Measurements from ENCODE around the gene AMZ1.
A peak's percentile ranks its signal among the peaks of the same experiment; 100 is the strongest.
"Not testable (repeated sequence)": the region's sequence is repeated elsewhere in the genome, so short reads cannot be mapped to it uniquely, and the experiment has no call there.

Gene AMZ1

DNA sequence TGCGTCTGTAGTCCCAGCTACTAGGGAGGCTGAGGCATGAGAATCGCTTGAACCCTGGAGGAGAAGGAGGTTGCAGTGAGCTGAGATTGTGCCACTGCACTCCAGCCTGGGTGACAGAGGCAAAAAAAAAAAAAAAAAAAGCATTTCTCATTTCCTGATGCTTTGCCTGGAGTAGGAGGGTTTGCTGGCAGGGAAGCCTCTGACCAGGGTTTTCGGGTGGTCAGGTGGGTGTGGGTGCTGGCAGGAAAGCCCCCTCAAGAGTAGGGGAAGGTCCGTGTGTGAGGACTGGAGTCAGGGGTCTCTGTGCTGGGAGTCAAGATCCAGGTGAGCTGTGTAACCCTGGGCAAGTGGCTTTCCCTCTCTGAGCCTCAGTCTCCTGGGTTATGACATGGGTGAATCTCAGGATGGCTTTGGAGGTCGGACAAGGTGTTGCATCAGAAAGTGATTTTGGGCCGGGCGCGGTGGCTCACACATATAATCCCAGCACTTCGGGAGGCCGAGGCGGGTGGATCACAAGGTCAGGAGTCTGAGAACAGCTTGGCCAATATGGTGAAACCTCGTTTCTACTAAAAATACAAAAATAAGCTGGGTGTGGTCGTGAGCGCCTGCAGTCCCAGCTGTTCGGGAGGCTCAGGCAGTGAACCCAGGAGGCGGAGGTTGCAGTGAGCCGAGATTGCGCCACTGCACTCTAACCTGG lies 3.2 kb downstream of the AMZ1 start:
- no peak for DNase-seq (ENCODE audit: low read depth in 2 of 2)

- not testable (repeated sequence) for DNase-seq (ENCODE audit: low read depth in 2 of 2)
These were observed 4.0 kb downstream of the AMZ1 start for GRCh38 chr7:2691932-2692439.

- DNase-seq (ENCODE audit: low read depth in 2 of 2): no peak
These were observed 4.5 kb downstream of the AMZ1 start for GRCh38 chr7:2692543-2692942.

- DNase-seq (ENCODE audit: low read depth in 2 of 2): not testable (repeated sequence)
These were observed 5.6 kb downstream of the AMZ1 start for GRCh38 chr7:2693420-2694121.

DNA sequence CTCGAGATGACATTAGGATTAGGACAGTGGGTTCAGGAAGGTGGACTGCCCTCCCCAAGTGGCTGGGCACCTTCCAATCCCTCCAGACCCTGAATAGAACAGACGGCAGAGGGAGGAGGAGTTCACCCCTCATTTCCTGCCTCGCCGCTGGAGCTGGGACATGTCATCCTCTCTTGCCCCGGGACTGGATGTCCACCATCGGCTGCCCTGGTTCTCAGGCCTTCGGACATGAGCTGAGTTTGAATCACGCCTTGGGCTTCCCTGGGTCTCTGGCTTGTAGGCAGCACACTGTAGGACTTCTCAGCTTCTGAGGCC lies 6.1 kb downstream of the AMZ1 start:
- not testable (repeated sequence) for DNase-seq (ENCODE audit: low read depth in 2 of 2)

DNA sequence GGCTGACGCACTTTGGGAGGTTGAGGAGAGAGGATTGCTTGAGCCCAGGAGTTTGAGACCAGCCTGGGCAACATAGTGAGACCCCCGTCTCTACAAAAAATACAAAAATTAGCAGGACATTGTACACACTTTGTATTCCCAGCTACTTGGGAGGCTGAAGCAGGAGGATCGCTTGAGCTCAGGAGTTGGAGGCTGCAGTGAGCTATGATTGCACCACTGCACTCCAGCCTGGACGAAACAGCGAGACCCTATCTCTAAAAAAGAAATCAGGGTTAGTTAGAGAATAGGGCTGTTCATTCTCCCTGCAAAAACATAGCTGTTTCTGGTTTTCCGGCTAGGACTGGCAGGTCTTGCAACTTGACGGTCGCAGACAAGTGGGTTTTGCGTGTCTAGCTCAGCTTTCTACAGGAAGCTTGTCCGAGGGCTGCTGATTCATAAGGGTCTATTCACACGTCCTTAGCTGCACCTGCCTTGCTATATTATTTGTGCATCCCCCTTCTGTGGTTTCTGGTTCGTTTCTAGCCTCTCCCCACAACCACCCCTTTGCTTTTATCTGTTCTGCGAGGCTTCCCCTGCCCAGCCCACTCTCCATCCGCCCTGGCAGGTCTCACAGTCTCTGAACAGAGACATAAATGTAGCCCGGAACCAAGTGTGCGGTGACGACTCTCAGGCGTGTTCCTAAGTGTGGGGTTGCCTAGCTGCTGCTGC lies 10.7 kb downstream of the AMZ1 start:
- peak; percentile 39 to 50 for DNase-seq (ENCODE audit: low read depth in 2 of 2)

DNA sequence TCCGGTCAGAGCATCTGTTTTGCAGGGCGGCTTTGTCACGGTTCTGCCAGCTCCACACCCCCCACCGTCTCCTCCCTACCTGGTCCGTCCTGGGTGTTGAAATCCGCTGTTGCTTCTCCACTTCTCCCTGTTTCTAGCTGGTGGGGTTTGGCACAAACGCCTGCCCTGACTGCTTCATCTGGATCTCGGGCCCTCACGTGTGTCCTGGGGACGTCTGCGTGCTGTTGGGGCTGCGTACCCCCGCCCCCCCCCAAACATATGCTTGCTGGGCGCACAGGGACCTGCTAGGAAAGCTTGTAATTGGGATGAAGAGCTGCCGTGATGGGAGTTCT lies 11.3 kb downstream of the AMZ1 start:
- DNase-seq (ENCODE audit: low read depth in 2 of 2): no peak

- DNase-seq (ENCODE audit: low read depth in 2 of 2): no peak
These were observed 12.3 kb downstream of the AMZ1 start for GRCh38 chr7:2700141-2700850.

GRCh38 chr7:2701424-2701823 lies 13.4 kb downstream of the AMZ1 start:
- no peak for DNase-seq (ENCODE audit: low read depth in 2 of 2)

DNA sequence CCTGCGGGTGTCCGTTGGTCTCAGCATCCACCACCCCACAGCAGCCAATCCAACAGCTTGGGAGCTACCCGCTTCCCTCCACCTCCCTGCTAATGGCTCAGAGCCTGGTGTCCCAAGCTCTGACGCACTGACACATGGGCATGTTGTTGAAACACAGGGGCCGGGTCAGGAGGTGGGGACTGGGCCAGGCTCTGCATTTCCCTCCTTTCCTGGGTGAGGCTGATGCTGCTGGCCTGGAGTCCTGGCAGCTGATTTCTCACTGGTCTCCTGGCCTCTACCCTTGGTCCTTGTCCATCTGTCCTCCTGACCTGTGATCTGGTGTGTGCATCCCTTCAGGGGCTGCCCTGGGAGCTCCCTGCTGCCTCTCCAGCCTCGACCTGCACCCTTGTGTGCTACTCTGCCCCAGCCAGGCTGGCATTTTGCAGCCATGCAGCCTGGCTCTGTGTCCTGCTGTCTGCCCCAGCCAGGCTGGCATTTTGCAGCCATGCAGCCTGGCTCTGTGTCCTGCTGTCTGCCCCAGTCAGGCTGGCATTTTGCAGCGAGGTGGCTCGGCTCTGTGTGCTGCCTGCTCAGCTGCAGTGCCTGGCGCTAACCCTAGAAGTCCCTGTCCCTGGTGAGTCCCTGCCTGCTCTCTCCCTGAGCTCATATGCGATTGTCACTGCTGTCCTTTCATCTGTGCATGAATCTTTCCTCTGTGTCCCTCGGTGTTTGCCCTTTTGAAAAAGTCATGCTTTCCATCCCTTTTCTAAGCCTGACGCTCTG lies 14.0 kb downstream of the AMZ1 start:
- no peak for DNase-seq (ENCODE audit: low read depth in 2 of 2)

DNA sequence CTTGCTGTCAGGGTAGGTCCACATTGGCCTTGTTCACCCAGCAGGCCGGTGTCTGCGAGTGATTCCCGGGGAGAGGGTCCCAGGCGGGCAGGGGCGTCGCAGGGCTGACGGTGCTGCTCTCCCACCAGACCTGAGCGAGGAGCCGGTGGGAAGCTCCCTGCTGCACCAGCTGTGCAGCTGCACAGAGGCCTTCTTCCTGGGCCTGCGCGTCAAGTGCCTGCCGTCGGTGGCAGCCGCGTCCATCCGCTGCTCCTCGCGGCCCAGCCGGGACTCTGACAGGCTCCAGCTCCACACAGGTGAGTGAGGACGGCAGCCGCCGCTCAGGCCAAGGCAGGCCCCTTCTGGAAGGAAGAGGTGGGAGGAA lies 14.6 kb downstream of the AMZ1 start:
- DNase-seq (ENCODE audit: low read depth in 2 of 2): no peak

GRCh38 chr7:2705371-2706096 lies 17.5 kb downstream of the AMZ1 start:
- DNase-seq (ENCODE audit: low read depth in 2 of 2): no peak

DNA sequence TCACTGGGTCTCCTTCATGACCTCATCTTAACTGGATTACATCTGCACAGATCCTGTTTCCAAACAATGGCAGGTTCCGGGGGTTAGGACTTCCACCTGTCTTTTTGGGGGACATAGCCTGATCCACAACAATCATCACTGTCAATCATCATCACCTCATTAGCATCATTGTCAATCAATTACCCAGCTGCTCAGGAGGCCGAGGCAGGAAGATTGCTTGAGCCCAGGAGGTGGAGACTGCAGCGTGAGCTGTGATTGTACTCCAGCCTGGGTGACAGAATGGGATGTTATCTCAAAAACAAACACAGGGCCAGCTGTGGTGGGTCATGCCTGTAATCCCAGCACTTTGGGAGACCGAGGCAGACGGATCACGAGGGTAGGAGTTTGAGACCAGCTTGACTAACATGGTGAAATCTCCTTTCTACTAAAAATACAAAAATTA lies 18.7 kb downstream of the AMZ1 start:
- no peak for DNase-seq (ENCODE audit: low read depth in 2 of 2)

DNA sequence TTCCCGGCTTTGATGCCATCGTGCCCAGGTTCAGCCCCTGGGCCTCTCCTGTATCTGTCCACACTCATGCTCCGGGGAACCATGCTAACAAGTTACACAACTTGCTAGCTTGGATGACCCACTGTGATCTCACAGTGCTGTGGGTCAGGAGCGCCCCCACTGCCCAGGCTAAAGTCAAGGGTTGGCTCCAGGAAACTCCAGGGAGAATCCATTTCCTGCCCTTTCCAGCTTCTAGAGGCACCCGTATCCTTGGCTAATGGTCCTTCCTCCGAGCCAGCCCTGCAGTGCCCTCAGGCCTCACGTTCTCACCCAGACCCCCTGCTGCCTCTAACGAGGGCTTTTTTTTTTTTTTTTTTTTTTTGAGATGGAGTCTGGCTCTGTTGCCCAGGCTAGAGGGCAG lies 19.5 kb downstream of the AMZ1 start:
- DNase-seq (ENCODE audit: low read depth in 2 of 2): no peak

DNA sequence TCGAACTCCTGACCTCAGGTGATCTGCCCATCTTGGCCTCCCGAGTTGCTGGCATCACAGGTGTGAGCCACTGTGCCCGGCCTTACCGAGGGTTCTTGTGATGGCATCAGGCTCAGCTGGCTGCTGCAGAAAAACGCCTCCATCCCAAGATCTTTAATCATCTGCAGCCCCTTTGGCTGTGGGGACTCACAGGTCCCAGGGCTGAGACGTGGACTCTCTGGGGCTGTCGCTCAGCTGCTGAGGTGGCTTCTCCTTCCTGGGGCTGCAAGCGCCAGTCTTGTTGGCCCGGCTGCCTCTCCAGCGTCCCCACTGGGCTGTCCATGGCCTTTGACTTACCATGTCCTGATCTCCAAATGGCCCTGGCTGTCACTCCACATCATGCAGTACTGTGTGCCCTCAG lies 20.0 kb downstream of the AMZ1 start:
- no peak for DNase-seq (ENCODE audit: low read depth in 2 of 2)

DNA sequence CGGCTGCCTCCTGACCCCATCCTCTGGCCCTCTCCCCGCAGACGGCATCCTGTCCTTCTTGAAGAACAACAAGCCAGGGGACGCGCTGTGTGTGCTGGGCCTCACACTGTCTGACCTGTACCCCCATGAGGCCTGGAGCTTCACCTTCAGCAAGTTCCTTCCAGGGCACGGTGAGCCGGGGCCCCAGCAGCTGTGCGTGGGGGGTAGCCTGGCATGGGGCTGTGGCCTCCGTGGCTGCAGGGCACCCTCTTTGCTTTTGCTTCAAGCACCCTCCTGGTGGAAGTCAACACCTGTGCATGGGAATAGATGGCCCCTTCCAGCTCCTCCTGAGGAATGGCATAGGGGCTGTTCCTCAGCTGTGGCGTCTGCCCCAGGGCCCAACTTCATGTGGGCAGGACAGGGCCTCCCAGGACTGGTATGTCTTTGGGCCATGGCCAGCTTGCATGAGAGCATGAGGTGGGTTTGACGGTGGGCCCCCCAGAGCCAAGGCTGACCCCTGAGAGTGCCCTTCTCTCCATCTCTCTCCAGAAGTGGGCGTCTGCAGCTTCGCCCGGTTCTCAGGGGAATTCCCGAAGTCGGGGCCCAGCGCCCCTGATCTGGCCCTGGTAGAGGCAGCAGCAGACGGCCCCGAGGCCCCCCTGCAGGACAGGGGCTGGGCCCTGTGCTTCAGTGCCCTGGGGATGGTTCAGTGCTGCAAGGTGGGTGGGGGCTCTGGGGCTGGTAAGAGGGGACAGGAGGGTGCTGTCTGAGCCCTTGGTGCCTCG lies 20.7 kb downstream of the AMZ1 start:
- DNase-seq (ENCODE audit: low read depth in 2 of 2): no peak

- DNase-seq (ENCODE audit: low read depth in 2 of 2): peak; percentile 52 to 59
These were observed 21.7 kb downstream of the AMZ1 start for GRCh38 chr7:2709553-2710285.

DNA sequence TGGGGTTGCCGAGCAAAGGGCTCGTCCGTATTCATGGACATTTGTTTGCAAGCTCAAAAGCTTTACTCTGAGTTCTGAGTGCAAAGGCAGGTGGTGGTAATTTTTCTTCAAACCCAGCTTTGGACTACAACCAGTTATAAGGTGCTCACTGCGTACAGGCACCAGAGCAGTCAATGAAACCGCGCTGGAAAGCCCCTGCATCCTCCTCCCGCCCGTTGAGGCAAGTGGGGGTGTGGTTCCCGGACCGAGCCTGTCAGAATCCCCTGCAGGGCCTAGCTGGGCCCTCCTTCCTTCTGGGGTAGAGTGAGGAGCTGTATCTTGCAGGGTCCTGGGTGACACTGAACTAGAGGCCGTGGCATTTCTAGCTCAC lies 22.3 kb downstream of the AMZ1 start:
- no peak for DNase-seq (ENCODE audit: low read depth in 2 of 2)

DNA sequence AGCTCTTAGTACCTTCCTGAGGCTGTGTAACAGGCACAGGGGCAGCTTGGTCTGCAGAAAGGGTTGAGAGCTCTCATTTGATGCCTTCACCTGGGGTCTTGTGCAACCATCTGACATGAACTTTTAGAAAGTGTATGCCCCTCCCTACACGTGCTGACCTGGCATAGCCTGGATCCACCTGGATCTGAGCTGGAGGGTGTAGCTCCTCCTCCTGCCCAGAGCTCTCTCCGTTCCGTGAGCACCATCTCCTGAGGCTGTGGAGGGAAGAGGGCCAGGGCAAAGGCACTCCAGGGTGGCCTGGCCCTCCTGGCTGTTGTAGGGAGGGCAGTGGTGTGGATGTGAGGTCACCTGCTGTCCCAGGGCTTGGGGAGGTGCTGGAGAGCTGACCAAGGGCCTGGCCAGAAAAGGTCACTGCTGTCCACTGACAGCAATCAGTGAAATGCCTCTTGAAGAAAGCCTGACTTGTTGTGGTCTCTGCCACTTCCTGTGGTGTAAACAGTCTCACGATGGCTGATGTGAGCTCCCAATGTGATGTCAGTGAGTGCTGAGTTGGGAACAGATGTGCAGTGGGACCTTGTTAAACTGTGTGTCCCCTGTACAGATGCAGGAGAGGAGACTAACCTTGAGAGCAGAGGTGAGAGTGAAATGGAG lies 23.0 kb downstream of the AMZ1 start:
- no peak for DNase-seq (ENCODE audit: low read depth in 2 of 2)
